Coronary artery (tissue), 2 donors: ENCODE results near the gene TPST1.

Source experiments
- DNase-seq: peaks from one replicate; pipeline ENCODE4 v3.0.0-alpha.2; 2017; ENCODE audit warnings: low spot score
- H3K27ac ChIP-seq, 2 donors: fragments of 200-600 bp; sonication (generic); one replicate each; pipeline ENCODE4 v1.5.1; 2016 to 2019
- H3K4me3 ChIP-seq: fragments of 200-600 bp; sonication (generic); 2 replicates; pipeline ENCODE4 v1.5.1; 2016; ENCODE audit warnings: mild to moderate bottlenecking, moderate library complexity
- CTCF ChIP-seq: fragments of 200-600 bp; sonication (generic); IDR thresholded peaks from one replicate; pipeline ENCODE4 v1.5.1; 2019; ENCODE audit warnings: antibody characterized with exemption

TPST1 gene

GRCh38 chr7:66188645-66189044 is 16.5 kb upstream of the TPST1 start:
- H3K27ac ChIP-seq: no peak overlapping the region

GRCh38 chr7:66189695-66190503 is 15.2 kb upstream of the TPST1 start:
- Histone ChIP-seq H3K27ac (no peak overlapping the region), H3K4me3 (no peak overlapping the region)
- no peak for DNase-seq
- no peak for TF ChIP-seq CTCF

More at GRCh38 chr7:66188645-66189044, 16.5 kb upstream of the TPST1 start:
- H3K4me3 ChIP-seq: no peak overlapping the region
- no peak for TF ChIP-seq CTCF
- no peak for DNase-seq

GRCh38 chr7:66190504-66190857 is 14.7 kb upstream of the TPST1 start:
- no peak for TF ChIP-seq CTCF
- Histone ChIP-seq H3K4me3 (no peak overlapping the region), H3K27ac (no peak overlapping the region)
- DNase-seq: no peak

GRCh38 chr7:66193146-66193725 is 11.9 kb upstream of the TPST1 start:
- H3K27ac ChIP-seq: no peak overlapping the region
- TF ChIP-seq CTCF: no peak
- DNase-seq: no peak
- no peak overlapping the region for H3K4me3 ChIP-seq

GRCh38 chr7:66198469-66198868 is 6.7 kb upstream of the TPST1 start:
- no peak for TF ChIP-seq CTCF
- H3K27ac ChIP-seq: no peak overlapping the region
- no peak overlapping the region for H3K4me3 ChIP-seq
- DNase-seq: no peak

GRCh38 chr7:66198956-66199355 is 6.2 kb upstream of the TPST1 start:
- Histone ChIP-seq H3K4me3 (no peak overlapping the region), H3K27ac (no peak overlapping the region)
- DNase-seq: no peak
- TF ChIP-seq CTCF: no peak

GRCh38 chr7:66202441-66202840 is 2.7 kb upstream of the TPST1 start:
- no peak for DNase-seq
- no peak for TF ChIP-seq CTCF
- H3K27ac ChIP-seq: no peak overlapping the region

More at GRCh38 chr7:66202441-66202840, 2.7 kb upstream of the TPST1 start:
- no peak overlapping the region for H3K4me3 ChIP-seq
